SK-N-SH (cell line): ENCODE data around the gene MRPL58. TPM values are rescaled to one million over a fixed set of nuclear protein-coding genes. Genes with fewer than 3 reads are reported as not detected.

ENCODE experiments used
- CTCF ChIA-PET: fragments of 300-600, 350-600 bp; formaldehyde crosslinking; extraction: SDS; loops from one replicate; lab custom pipeline; 2021; lab: Yijun Ruan, JAX
- POLR2A ChIA-PET: fragments of 350-600 bp; sonication (Branson Sonifier 250); formaldehyde crosslinking; extraction: SDS; loops from one replicate; lab custom pipeline; 2020; ENCODE audit warnings: antibody characterized with exemption, inconsistent platforms; lab: Yijun Ruan, JAX
- DNase-seq: peaks from one replicate; pipeline ENCODE4 v3.0.0; 2012
- H2AFZ ChIP-seq: fragments of 200-600 bp; sonication (generic); 2 replicates; pipeline ENCODE4 v1.8.1; 2016; ENCODE audit warnings: antibody characterized with exemption, mild to moderate bottlenecking, low read depth
- H3F3A ChIP-seq: fragments of 200-600 bp; sonication (generic); replicated peaks from 2 replicates; pipeline ENCODE3; 2016; ENCODE audit warnings: antibody characterized with exemption, mild to moderate bottlenecking; ENCODE audit not compliant: insufficient read depth
- H3K27ac ChIP-seq, 2 experiments: fragments of 200-500 bp in 1 of 2; fragments of 200-600 bp in 1 of 2; sonication (Bioruptor generic) in 1 of 2; sonication (generic), shearing (Covaris generic) in 1 of 2; 2 replicates each; pipeline versions ENCODE4 v1.5.1 to v1.6.1; 2014 to 2016; ENCODE audit warnings: low read depth in 2 of 2, inconsistent platforms in 1 of 2, low read length in 1 of 2, mild to moderate bottlenecking in 1 of 2, mixed read lengths in 1 of 2
- H3K27me3 ChIP-seq: fragments of 200-600 bp; sonication (generic), shearing (Covaris generic); 2 replicates; pipeline ENCODE4 v1.6.1; 2016; ENCODE audit warnings: mixed run types; ENCODE audit not compliant: insufficient read depth
- H3K36me3 ChIP-seq, 2 experiments: fragments of 200-500 bp in 1 of 2; fragments of 200-600 bp in 1 of 2; sonication (Bioruptor generic) in 1 of 2; sonication (generic) in 1 of 2; replicated peaks in 1 of 2; 2 replicates each; pipeline versions ENCODE3 to v1.5.1; 2014 to 2016; ENCODE audit warnings: low read length in 1 of 2, mild to moderate bottlenecking in 1 of 2; ENCODE audit not compliant: insufficient read depth in 2 of 2, control insufficient read depth in 1 of 2
- H3K4me1 ChIP-seq, 2 experiments: fragments of 200-500 bp in 1 of 2; fragments of 200-600 bp in 1 of 2; sonication (Bioruptor generic) in 1 of 2; sonication (generic), shearing (Covaris generic) in 1 of 2; 2 replicates each; pipeline versions ENCODE4 v1.5.1 to v1.6.1; 2014 to 2016; ENCODE audit warnings: low read depth in 1 of 2, low read length in 1 of 2, mixed run types in 1 of 2; ENCODE audit not compliant: insufficient read depth in 2 of 2, control insufficient read depth in 1 of 2
- H3K4me2 ChIP-seq: fragments of 200-600 bp; sonication (generic), shearing (Covaris generic); 2 replicates; pipeline ENCODE4 v1.6.1; 2017; ENCODE audit warnings: mixed run types
- H3K4me3 ChIP-seq, 2 experiments: fragments of 200-500 bp in 1 of 2; fragments of 200-600 bp in 1 of 2; sonication (Bioruptor generic) in 1 of 2; sonication (generic), shearing (Covaris generic) in 1 of 2; 2 replicates each; pipeline versions ENCODE4 v1.5.1 to v1.8.1; 2014 to 2016; ENCODE audit warnings: low read depth in 2 of 2, inconsistent platforms in 1 of 2, low read length in 1 of 2, mild to moderate bottlenecking in 1 of 2, mixed read lengths in 1 of 2, moderate library complexity in 1 of 2
- H3K79me2 ChIP-seq: fragments of 200-600 bp; sonication (generic); 2 replicates; pipeline ENCODE4 v1.8.1; 2017; ENCODE audit warnings: mild to moderate bottlenecking; ENCODE audit not compliant: insufficient read depth
- H3K9ac ChIP-seq: fragments of 200-600 bp; sonication (generic); 2 replicates; pipeline ENCODE4 v1.6.1; 2017; ENCODE audit warnings: mixed run types
- H3K9me2 ChIP-seq: fragments of 200-600 bp; sonication (generic); 2 replicates; pipeline ENCODE4 v1.6.1; 2017; ENCODE audit warnings: mixed run types
- H3K9me3 ChIP-seq: fragments of 200-600 bp; sonication (generic); 2 replicates; pipeline ENCODE4 v1.6.1; 2017; ENCODE audit warnings: mixed run types, mild to moderate bottlenecking, moderate library complexity
- H4K20me1 ChIP-seq: fragments of 200-600 bp; sonication (generic); 2 replicates; pipeline ENCODE4 v1.6.1; 2017; ENCODE audit warnings: mild to moderate bottlenecking, mixed run types; ENCODE audit not compliant: insufficient read depth
- ELF1 ChIP-seq: IDR thresholded peaks from 2 replicates; pipeline ENCODE4 v1.4.0; 2012
- EP300 ChIP-seq, 2 experiments: IDR thresholded peaks; 2 replicates each; pipeline versions ENCODE4 v1.4.0 to v1.6.1; 2012; ENCODE audit warnings: borderline replicate concordance in 1 of 2, low read depth in 1 of 2, low read length in 1 of 2
- FOSL2 ChIP-seq: IDR thresholded peaks from 2 replicates; pipeline ENCODE4 v1.4.0; 2012; ENCODE audit warnings: low read depth, mild to moderate bottlenecking, moderate library complexity, borderline replicate concordance
- FOXJ3 ChIP-seq: sonication (generic); formaldehyde crosslinking; IDR thresholded peaks from 2 replicates; pipeline ENCODE4 v1.5.1; 2020; ENCODE audit warnings: mild to moderate bottlenecking, missing genetic modification reagents
- FOXM1 ChIP-seq: IDR thresholded peaks from 2 replicates; pipeline ENCODE4 v1.4.0; 2012; ENCODE audit warnings: low read depth, mild to moderate bottlenecking
- MAX ChIP-seq: IDR thresholded peaks from 2 replicates; pipeline ENCODE4 v1.4.0; 2012; ENCODE audit warnings: low read depth
- MEF2A ChIP-seq: IDR thresholded peaks from 2 replicates; pipeline ENCODE4 v1.4.0; 2012; ENCODE audit warnings: low read depth, borderline replicate concordance
- NRF1 ChIP-seq: IDR thresholded peaks from 2 replicates; pipeline ENCODE4 v1.6.1; 2012; ENCODE audit warnings: low read depth, mild to moderate bottlenecking, low read length
- RXRA ChIP-seq: IDR thresholded peaks from 2 replicates; pipeline ENCODE4 v1.4.0; 2012; ENCODE audit warnings: low read depth, mild to moderate bottlenecking, borderline replicate concordance
- SMC3 ChIP-seq: IDR thresholded peaks from 2 replicates; pipeline ENCODE4 v1.6.1; 2012; ENCODE audit warnings: low read depth, low read length, improper control_type of control experiment
- TAF1 ChIP-seq: IDR thresholded peaks from 2 replicates; pipeline ENCODE4 v1.6.1; 2012; ENCODE audit warnings: low read depth, mild to moderate bottlenecking, low read length, moderate library complexity, borderline replicate concordance
- TEAD4 ChIP-seq: IDR thresholded peaks from 2 replicates; pipeline ENCODE4 v1.4.0; 2012; ENCODE audit warnings: mild to moderate bottlenecking, borderline replicate concordance; ENCODE audit not compliant: insufficient read depth
- WGBS: methylation state at CpG from one replicate; pipeline ENCODE4 v1.1.6; 2017; ENCODE audit warnings: low lambda C conversion rate; 5-methylcytosine and 5-hydroxymethylcytosine counted together
- polyA plus RNA-seq, 3 experiments: library from polyadenylated mRNA; depleted of rRNA; stranded (reverse); fragments of >200 nt; gene quantifications; 2 replicates each; pipeline ENCODE4 v1.2.3, GENCODE V29; 2012
- TF ChIP-seq, protein P1 (sequence below): fragments of 150-350 bp; IDR thresholded peaks from 2 replicates; pipeline ENCODE4 v1.6.1; 2016; ENCODE audit warnings: mild to moderate bottlenecking, low read depth, low read length

Gene MRPL58
- polyA plus RNA-seq, 1 of the 3 experiments (the other 2 are of a cell fraction), result 87.3 TPM

GRCh38 chr17:74994440-74994839, 18.0 kb upstream of the MRPL58 start (continued):
- TF ChIP-seq FOXJ3 (CRISPR knock-in tag), result no peak
- no peak for TF ChIP-seq MEF2A

- Histone ChIP-seq H3K27ac (no peak overlapping the region), H4K20me1 (no peaks in the 10 kb centered on the region; the same call in 1 of the 2 replicates), H3K9ac (no peak overlapping the region), H2AFZ (no peak overlapping the region), H3K79me2 (peaks cover 72% of the 10 kb centered on the region), H3K36me3 (peaks cover 2 to 13% of the 10 kb centered on the region in 2 experiments), H3K9me2 (no peaks in the 10 kb centered on the region), H3K9me3 (no peaks in the 10 kb centered on the region), H3K4me3 (no peak overlapping the region), H3K27me3 (no peaks in the 10 kb centered on the region), H3F3A (no peaks in the 10 kb centered on the region), H3K4me1 (peaks cover 0 to 7% of the 10 kb centered on the region in 2 experiments; a peak in 1 of 4 replicates), H3K4me2 (no peak overlapping the region)
- ChIA-PET CTCF (interaction anchor here (0.6 to 19.8 kb wide), 5 partner anchors 11 to 964 kb away, joined by 3 to 295 read pairs (median 3); partner anchors contain the start of gene MRPL58), POLR2A (interaction anchor here (0.6 kb wide), 1 partner anchor 38 kb away, joined by 5 read pairs; no protein-coding TSS in a partner anchor)
- 87% methylated on average over 5 of the region's 5 CpGs for WGBS
- DNase-seq, result no peak
- TF ChIP-seq EP300 (IDR thresholded peaks at IDR 0.05; ENCODE audit: borderline replicate concordance in 1 of 2, low read depth in 1 of 2, low read length in 1 of 2) (no peak), SMC3 (no peak), TEAD4 (no peak), MAX (no peak), RXRA (no peak)
- TF ChIP-seq, all 33 proteins: peak for 0
These were observed 16.6 kb upstream of the MRPL58 start for GRCh38 chr17:74995847-74996246.

DNA sequence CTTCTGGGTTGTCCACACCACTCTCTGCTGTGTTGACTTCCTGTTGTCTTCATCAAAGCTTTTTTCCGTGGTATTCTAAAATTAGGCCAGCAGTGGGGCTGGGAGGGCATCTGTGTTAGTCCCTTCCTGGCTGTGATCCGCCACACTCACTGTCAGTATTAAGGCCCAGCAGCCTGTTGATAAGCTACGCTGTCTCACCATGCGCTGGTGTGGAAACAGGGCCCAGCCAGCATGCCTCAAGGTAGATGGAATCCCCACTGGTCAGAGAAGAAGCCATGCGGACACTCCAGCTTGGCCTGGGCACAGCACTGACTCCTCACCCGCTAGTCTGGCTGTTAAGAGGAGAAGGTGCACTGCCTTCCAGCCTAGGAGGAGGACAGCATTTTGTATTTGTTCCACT, 13.7 kb upstream of the MRPL58 start:
- H3K4me1 ChIP-seq, result no peaks in the 10 kb centered on the region; a peak in 1 of 4 replicates
- H3K9ac ChIP-seq, result no peak overlapping the region
- no peak for TF ChIP-seq ELF1
- TF ChIP-seq MAX, result no peak
- no peak for TF ChIP-seq NRF1
- TF ChIP-seq, protein P1, sequence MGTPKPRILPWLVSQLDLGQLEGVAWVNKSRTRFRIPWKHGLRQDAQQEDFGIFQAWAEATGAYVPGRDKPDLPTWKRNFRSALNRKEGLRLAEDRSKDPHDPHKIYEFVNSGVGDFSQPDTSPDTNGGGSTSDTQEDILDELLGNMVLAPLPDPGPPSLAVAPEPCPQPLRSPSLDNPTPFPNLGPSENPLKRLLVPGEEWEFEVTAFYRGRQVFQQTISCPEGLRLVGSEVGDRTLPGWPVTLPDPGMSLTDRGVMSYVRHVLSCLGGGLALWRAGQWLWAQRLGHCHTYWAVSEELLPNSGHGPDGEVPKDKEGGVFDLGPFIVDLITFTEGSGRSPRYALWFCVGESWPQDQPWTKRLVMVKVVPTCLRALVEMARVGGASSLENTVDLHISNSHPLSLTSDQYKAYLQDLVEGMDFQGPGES, result no peak
- TF ChIP-seq EP300 (IDR thresholded peaks at IDR 0.05; ENCODE audit: borderline replicate concordance in 1 of 2, low read depth in 1 of 2, low read length in 1 of 2), result no peak
- no peak for TF ChIP-seq MEF2A
- no peak for TF ChIP-seq FOSL2
- TF ChIP-seq TAF1, result no peak
- no peak for TF ChIP-seq FOXM1
- H3K4me2 ChIP-seq, result no peak overlapping the region
- 93% methylated on average over 6 of the region's 6 CpGs for WGBS
- no peaks in the 10 kb centered on the region for H3K9me3 ChIP-seq
- H3K36me3 ChIP-seq, result peaks cover 28 to 31% of the 10 kb centered on the region in 2 experiments
- no peak overlapping the region for H3K4me3 ChIP-seq
- no peaks in the 10 kb centered on the region for H3F3A ChIP-seq
- no peak overlapping the region for H2AFZ ChIP-seq
- ChIA-PET CTCF (interaction anchor here (0.9 to 19.8 kb wide), 5 partner anchors 10 to 133 kb away, joined by 3 to 295 read pairs (median 5); no protein-coding TSS in a partner anchor), POLR2A (interaction anchor here (0.6 to 1.3 kb wide), 6 partner anchors 10 to 1752 kb away, joined by 3 to 5 read pairs (median 4); partner anchors contain the start of genes CDR2L and MRPL58)
- H4K20me1 ChIP-seq, result no peaks in the 10 kb centered on the region
- no peaks in the 10 kb centered on the region for H3K9me2 ChIP-seq
- no peaks in the 10 kb centered on the region for H3K27me3 ChIP-seq
- H3K27ac ChIP-seq, result no peak overlapping the region; a peak in 1 of 4 replicates
- peaks cover 44% of the 10 kb centered on the region for H3K79me2 ChIP-seq
- DNase-seq, result no peak
